ENCODE measurements around the gene ITIH3.

Gene ITIH3

DNA sequence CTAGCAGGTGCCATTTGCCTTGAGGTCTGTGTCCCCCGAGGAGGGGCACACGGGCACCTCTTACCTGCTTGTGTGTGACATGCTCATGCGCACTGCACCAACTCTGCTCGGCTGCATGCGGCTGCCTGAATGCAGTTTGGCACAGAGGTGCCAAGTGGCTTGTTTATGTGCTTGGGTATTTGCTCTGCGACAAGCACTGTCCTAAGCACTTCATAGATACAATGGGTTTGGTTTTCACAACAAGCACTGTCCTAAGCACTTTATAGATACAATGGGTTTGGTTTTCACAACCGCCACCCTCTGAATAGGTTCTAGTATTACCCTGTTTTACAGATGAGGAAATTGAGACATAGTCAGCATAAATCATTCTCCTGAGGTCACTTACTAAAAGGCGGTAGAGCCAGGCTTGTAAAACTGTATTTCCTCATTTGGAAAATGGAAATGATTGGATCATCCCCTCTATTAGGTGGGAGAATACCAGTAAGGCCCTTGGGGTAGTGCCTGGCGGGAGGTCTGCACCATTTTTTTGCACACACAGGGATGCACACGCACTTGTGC, 35.4 kb downstream of the ITIH3 start:
- DNase-seq: no peak

DNA sequence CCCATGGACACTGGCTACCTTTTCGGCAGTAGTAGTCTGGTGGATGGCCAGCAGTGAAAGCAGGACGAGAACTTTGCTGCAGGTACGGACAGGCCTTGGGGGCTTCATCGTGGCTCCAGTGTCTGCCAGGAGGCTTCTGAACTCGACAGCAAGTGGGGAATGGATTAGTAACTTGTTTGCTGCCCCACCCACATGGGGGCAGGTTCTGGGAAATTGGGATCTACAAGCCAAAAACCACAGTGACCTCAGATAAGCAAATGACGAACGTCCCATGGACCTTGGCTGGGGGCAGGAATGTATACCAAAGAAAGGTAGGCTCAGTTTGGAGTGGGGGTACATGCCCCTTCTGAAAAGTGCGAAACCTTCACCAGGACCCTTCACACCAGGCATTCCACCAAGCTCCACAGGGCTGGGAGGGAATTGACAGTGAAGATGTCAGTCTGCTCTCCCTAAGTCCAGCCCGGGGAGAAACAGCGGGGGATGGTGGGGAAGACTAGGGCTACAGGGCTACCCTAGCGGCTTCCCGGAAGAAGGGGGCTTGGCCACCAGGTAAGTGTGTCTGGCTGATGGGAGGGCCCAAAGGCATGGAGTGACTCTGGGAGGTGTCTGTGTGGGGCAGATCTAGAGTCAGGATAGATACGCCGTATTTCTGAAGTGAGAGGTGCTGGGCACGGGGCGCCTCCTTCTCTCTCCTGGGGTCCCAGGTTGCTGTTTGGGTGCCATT, 36.1 kb downstream of the ITIH3 start, which contains the start of gene ITIH4:
Gene ITIH4, minus strand, starts transcription at position 138 of the 724 bp plus-strand sequence. Its CDS starts 30 bp downstream, at position 108.
- DNase-seq: no peak

DNA sequence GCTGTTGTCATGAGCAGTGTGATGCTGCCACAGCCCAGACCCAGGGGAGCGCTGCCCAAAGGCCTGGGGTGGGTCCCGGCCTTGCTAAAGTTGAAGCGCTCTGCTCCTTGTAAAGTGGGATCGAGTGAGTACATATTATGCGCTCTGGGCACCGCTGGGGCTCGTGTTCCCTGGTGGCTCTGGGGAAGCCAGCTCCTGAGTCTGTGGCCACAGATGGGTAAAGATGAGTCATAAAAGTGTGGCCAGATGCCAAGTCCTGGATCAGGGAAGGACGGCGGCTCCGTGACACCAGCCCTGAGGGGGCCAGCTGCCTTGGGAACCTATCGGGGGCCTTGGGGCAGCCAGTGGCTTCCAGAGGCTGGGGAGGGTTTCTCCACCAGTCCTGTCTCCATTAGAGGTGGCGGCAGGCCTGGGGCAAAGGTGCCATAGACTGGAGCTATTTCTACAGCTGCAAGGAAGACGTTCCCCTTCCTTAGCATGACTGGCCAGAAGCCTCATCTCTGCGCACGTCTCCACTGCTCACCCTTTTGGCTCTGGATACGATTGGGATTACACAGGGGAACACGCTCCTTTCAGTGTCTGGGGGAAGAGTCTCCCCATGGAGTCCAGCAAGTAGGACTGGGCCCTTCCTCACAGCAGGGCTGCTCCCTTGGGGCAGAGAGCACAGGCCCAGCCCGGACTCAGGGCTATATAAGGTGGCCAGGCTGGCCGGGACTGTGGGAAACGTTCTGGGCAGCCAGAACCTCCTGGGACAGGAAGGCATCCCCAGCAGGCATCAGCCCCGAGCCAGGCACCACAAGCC, 37.1 kb downstream of the ITIH3 start:
- no peak for DNase-seq

DNA sequence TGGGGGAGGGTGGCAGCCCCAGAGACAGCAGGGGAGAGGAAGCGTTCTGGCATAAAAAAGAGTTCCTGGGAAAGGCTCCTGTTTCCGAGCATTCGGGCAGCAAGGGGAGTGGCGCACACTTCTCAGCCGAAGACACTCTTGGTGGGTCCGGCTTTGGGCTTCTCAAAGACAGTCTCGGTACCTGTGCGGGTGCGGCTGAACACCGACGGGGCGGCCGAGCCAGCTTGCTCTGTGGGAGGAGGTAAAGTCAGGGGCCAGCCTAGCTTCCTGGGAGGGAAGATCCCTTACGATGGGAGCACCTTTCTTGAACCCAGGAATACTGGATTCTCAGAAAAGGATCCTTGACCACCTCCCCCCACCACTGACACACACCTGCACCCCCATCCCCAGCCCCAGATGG, 38.6 kb downstream of the ITIH3 start:
- DNase-seq: no peak

DNA sequence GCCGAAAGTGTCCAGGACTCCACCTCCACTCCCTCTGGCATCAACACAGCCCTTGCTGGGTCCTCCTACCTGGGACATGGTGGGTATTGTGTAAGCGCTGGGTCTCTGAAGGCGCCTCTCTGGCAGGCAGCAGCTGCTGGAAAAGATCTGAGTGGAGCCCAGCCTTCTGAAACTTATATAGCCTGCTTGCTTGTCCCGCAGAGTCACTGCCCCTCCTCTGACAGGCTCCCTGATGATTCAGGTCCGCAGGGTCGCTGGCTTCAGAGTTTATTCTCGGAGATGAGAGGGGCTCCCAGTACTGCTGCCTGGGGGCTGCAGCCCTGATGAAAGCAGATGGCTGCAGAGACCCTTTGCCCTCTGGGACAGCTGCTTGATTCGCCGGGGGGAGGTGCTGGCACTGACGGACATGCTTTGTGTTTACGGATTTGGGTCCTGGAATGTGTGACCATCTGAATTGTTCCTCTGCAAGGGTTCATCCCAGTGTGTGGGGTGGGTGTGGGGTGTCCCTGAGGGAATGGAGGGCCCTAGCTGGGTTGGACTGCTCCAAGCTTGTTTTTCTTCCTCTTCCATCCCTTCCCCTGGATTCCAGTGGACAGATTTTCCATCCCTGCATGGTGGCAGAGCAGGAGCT, 40.4 kb downstream of the ITIH3 start, which contains the start of gene MUSTN1:
Gene MUSTN1, minus strand, starts transcription at position 149 of the 631 bp plus-strand sequence. Its CDS starts 71 bp downstream, at position 78.
- DNase-seq: no peak

DNA sequence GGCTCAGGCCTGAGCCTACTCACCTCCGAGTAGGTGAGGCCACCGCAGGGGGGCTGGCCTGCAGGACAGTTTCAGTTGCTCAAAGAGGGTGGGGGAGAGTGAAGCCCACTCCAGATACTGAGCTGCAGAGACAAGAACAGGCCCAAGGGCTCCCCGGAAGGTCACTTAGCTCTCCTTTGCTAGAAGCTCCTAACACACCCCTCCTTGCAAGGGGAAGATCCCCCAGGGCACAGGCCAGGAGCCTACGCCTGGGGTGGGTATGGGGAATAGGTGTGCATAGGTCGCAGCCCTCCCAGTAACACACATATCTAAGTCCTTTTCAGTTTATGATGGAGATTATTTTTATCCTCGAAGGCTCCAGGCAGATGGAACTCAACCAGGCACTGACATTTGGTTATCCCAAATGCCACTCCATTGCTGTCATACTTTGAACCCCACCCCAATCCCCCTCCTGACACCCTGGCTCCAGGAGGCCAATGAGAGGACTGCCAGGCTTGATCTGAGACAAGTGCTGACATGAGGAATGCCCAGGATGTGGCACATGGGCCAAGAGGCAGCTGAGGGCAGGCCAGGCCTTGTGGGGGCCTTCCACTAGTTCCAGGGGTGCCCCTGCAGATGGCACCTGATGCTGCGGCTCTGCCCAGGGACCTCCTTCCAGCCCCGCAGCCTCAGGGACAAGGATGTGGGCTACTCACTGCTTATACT, 41.3 kb downstream of the ITIH3 start:
- no peak for DNase-seq

DNA sequence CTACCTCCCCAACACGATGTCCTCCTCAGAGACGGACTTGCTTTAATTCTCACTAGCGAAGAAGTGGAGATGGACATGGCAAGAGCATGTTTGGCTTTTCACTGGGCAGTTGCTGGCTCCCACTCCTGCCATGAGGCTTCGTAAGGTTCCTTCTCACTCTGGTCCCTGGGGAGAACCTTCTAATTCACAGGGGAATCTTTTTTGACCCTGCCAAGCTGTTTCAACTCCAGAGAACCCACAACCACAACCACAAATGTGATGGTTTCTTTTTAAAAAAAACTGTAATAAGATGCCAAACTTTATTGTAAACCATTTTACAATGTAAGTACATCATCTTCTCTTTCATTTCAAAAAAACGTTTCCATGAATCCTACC, 41.9 kb downstream of the ITIH3 start:
- DNase-seq: no peak

DNA sequence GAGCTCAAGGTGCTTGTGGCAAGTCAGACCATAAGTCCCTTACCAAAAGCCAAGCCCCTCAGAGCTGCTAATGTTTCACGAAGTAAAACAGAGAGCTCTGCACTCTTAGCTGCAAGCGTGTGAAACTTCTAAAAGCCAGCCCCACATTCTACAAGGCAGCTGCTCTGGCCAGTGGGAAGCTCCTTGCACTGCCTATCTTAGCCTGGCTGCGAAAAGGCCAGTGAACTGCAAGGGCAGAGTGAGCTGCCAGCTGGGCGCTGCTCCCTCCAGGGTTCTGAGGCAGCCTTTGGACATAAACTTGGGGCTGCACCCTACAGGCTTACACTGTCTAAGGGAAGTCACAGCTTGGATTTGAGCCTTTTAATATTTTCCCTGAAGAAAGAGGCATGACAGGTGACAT, 42.4 kb downstream of the ITIH3 start:
- no peak for DNase-seq

DNA sequence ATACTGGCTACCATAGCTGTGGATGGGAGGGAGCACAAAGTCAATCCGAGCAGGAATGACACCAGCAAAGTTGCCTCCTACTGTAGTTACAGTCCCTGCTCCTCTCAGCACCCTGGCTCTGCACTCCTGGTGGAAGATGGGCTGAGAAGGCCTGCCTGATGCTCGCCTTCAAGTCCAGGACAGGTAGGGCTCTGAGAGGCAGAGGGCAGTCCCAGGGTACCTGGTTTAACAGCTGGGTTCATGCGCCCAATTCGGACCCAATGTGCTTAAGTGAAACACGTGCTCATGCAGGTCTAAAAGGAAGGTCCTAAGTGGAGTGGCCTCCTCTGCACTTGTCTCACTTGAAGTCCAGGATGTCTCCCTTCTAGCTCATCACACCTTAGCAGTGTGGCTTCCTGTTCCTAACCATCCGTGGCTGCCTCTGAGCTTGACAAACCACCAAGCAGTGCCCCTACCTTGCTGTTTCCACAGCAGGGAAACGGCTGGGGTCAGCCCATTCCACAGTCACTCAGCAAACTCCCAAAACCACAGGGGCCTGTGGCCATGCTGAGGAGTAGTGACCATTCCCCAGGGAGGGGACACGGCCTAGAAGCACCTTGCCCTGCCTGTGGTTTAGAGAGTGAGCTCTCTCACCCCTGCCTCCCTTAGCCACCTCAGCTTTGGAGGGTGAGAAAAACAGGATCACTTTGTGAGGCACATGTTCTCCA, 44.1 kb downstream of the ITIH3 start:
- DNase-seq: no peak

DNA sequence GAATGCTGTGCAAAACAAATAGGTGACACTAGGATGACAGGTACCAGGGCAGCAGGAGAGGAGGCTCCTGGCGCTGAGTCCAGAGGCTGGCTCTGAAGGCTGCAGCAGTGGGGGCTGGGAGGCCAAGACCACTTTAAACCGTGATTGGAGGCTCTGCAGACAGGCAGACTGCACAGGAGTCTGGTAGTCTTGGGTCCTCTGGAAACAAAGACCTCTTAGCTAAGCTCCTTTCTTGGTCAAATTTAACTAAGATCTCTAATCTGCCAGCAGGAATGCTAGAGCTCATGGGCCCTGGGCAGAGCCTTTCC, 44.6 kb downstream of the ITIH3 start:
- no peak for DNase-seq

DNA sequence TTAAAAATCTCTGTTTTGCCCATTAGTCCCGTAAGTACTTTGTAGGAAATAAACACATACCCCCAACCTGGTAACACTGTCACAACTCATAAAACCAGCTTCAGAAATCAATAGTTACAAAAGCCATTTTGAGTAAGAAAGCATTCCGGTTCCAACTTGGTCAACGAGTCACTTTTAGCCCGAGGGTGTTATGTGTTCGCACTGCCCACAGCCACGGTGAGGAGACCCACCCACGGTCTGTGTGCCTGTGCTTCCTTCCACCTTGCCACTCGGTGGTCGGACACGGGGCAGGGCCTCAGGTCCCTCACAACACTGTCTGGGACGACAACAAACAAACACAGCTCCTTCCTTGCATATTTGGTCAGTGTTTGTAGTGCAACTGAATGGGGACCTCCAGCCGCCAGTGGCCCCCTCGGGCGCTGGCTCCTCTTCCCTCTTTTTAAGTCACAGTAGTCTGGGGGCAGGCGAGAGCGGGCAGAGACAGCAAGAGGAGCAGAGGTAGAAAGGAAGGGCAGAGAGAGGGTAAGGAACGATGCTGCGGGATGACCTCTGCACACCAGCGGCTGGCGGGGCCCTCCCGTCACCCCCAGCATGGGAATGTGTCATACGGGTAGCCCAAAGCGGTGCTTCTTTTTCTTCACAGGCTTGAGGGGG, 45.4 kb downstream of the ITIH3 start:
- DNase-seq: no peak

DNA sequence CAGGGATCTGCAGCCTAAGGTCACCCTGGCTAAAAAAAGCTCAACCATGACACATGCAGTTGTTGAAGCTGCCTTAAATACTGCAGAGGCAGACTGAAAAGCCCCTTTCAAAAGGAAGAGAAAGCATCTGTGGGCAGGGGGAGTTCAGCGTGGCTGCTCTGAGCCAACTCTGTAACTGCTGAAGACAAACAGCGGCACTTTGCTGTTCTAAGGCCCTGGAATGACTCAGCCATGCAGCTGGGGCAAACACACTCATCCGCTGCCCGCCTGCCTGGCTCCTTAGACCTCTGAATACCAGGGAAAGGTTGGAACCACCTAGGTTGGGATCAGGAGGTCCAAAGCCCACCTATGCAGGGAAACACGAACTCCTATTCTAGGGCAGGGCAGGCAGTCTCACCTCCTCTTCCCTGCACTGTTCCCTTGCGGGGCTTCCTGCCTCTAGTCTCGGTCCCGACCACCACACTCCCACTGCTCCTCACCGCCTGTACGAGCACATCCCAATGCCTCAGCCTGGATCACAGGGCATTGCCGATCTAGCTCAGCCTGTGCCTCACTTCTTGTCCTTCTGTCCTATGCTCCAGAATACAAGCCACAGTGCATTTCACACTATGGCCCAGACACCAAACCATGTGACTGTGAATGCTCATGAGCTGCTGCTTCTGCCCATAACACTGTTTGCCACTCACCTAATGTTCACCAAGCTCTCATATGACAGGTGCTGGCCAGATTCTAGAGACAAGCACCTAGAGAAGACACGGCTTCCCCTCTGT, 46.8 kb downstream of the ITIH3 start:
- DNase-seq: no peak

DNA sequence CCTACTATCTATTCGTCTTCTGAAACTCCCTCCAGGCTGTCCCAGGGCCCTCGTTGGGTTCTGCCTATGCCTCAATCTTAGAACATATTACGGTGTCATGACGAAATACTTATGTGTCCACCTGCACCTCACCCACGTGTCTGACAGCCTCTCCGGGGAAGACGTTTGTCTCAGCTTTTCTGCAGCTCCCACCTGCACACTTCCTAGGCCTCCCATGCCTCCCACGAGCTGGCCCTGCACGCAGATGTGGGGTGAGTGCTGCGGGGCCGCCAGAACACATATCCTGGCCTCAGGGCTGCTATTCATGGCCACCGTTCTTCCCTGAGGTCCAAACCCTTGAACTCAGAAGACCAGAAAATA, 47.4 kb downstream of the ITIH3 start:
- DNase-seq: no peak

DNA sequence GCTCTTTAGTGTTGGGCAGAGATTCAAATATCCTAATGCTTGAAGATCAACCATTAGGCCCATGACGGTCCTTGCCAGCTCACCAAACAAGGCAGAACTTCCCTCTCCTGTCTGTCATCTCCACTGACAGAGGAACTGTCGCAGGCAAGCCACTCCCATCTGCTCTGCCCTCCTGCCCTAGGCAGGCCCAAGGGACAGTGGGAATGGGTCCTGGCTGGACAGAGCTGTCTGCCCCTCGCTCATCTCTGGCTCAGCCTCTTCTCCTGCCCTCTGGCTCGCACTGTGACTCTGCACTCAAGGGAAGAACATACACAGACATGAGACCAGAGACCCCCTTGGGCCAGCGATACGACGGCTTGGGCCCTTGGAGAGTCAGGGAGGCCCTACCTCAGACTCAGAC, 47.8 kb downstream of the ITIH3 start:
- DNase-seq: no peak

DNA sequence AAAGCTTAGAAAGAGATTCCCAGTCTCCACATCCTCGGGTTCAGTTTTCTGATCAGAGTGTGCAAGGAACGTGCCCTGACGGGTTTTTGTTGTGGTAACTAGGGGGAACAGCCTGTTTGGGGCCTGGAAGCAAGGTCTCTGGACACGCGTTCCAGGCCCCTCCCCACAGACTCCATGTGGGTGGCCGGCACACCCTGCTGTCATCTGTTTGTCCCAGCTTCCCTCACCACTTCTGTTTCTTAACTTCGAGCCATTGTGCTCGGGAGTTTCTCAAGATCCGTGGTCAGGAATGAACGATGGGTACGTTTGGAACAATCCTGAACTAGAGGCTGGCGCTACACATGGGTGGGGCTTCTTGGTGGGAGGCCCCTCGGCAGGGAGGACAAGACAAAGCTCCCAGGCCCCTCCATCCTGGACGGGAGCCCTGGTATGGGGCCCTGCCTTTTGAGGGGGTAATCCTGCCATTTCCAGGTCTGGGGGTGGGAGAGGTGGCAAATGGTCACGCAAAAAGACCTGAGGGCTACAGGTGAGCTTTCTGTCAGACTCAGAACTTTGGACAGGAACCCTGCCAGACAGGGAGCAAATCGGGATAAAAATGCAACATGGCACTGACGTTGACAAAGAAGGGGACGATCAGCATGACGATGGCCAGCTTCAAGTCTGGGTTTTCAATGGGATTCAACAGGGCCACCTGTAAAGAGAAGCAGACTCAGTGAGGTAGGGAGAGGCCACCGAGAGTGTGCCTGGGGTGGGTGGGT, 48.7 kb downstream of the ITIH3 start:
- DNase-seq: no peak

DNA sequence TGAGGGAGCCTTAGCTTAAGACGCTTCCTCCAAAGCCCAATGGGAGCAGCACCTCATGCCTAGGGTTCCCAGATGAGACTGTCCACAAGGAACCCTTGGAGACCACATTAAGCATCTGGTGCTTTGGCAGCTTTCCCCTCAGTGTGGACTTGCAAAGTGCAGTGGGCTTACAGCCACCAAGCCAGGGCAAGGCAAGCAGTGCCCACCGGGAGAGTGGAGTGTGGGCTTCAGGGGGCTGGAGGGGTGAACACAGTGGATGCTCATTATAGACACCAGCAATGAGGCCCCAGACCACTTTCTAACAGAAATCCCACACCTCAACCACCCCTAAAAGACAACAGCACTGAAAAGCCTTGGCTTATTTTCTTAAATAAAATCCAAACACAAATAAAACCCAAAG, 49.3 kb downstream of the ITIH3 start:
- no peak for DNase-seq

DNA sequence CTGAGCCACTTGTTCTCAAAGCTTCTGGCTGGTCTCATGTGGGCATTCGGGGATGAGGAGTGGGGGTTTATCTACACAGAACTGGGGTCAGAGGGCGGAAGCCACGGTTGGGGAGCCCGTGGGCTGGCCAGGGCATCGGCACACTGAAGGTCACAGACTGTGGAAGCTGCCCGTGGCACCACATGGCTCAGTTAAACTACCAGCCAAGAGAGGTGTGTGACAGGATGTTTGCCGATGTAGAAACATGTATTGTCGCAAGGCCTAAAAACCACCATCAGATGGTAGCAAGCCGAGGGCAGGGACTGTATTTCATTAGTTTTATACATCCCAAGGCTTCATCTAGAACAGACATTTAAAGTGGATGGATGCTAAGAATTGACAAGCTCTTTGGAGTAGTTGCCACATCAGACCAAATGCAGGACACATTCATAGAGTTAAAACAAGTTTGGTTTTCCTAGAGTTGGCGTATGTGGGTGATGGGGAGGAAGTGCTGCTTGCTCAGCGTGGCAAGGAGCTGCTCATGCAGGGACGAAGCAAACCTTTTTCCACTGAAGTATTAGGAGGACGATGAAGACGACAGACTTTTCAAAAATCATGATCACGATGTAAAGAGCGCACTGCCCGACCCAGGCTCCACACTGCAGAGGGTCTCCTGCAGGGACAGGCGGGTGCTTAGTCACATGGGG, 49.8 kb downstream of the ITIH3 start:
- DNase-seq: no peak

DNA sequence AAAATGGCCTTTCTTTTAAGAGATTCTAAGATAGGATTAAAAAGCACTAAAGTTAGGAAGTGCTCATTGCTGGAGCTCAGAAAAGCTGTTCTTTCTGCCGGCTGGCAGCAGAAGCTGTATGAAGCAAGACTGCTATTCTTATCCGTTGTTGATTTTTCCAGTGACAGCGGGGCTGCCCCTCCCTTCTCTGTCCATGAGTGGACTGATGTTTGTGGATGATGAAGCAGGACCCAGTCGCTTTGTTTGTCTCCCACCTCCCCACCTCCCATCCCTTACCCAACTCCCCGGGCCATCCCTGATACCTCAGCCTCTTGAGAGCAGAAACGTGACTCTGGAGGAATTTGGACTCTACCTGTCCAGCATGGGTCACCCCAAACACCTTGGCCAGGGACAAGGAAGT, 50.6 kb downstream of the ITIH3 start:
- no peak for DNase-seq

DNA sequence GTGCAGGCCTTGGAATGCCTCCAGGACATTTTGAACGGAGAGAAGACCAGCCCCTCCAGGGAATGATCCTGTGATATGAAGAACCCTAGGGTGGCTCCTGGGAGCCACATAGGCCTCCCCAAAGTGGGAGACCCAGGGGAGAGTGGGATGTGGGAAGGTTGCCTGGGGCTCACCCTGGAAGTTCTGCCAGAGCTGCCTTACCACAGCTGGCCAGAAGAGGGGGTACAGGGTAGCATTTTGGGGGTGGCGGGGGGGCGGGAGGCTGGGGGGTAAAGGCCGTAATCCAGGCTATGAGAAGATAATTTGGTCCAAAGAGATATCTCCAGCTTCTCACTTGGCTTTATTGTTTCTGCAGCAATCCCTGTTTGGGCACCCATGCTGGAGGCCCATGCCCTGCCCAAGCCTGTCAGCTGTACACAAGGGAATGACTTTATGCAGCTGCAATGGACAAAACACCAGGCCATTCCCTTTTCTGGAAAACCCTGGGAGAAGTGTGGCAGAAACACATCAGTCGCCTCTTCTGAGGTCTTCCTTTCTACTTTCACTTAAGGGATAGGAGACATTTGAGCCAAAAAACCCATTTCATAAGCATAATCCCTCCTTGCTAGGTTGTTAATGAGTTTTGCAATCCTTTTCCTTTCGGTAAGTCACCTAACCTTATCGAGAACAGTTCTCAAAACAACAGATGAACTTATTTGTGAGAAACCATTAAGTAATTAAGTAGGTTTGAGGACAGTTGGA, 51.3 kb downstream of the ITIH3 start:
- DNase-seq: no peak
